Loucy (cell line): ENCODE results near the gene PHF12.

Experiments used
- EZH2phosphoT487 ChIP-seq: fragments of 200-600 bp; IDR thresholded peaks from 2 replicates; pipeline ENCODE4 v1.6.1; 2018; ENCODE audit warnings: antibody characterized with exemption, mild to moderate bottlenecking, moderate library complexity, borderline replicate concordance
- TF ChIP-seq, protein P1 (sequence below): fragments of 200-600 bp; sonication (generic); conservative IDR thresholded peaks from 2 replicates; pipeline ENCODE4 v1.5.1; 2014; ENCODE audit warnings: mild to moderate bottlenecking, antibody characterized with exemption, low read length

GRCh38 chr17:28953444-28954118 lies 2.3 kb upstream of the PHF12 start:
- TF ChIP-seq, protein P1, sequence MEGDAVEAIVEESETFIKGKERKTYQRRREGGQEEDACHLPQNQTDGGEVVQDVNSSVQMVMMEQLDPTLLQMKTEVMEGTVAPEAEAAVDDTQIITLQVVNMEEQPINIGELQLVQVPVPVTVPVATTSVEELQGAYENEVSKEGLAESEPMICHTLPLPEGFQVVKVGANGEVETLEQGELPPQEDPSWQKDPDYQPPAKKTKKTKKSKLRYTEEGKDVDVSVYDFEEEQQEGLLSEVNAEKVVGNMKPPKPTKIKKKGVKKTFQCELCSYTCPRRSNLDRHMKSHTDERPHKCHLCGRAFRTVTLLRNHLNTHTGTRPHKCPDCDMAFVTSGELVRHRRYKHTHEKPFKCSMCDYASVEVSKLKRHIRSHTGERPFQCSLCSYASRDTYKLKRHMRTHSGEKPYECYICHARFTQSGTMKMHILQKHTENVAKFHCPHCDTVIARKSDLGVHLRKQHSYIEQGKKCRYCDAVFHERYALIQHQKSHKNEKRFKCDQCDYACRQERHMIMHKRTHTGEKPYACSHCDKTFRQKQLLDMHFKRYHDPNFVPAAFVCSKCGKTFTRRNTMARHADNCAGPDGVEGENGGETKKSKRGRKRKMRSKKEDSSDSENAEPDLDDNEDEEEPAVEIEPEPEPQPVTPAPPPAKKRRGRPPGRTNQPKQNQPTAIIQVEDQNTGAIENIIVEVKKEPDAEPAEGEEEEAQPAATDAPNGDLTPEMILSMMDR: peak; percentile 95
- no peak for TF ChIP-seq EZH2phosphoT487
